HS-27A (cell line): ENCODE measurements around the gene DLX1.
"Not testable (repeated sequence)": the region's sequence is repeated elsewhere in the genome, so short reads cannot be mapped to it uniquely, and the experiment has no call there.

Source experiments
- DNase-seq: peaks from one replicate; pipeline ENCODE4 v3.0.0-alpha.2; 2012; ENCODE audit warnings: low read depth, missing footprints

DLX1 gene

DNA sequence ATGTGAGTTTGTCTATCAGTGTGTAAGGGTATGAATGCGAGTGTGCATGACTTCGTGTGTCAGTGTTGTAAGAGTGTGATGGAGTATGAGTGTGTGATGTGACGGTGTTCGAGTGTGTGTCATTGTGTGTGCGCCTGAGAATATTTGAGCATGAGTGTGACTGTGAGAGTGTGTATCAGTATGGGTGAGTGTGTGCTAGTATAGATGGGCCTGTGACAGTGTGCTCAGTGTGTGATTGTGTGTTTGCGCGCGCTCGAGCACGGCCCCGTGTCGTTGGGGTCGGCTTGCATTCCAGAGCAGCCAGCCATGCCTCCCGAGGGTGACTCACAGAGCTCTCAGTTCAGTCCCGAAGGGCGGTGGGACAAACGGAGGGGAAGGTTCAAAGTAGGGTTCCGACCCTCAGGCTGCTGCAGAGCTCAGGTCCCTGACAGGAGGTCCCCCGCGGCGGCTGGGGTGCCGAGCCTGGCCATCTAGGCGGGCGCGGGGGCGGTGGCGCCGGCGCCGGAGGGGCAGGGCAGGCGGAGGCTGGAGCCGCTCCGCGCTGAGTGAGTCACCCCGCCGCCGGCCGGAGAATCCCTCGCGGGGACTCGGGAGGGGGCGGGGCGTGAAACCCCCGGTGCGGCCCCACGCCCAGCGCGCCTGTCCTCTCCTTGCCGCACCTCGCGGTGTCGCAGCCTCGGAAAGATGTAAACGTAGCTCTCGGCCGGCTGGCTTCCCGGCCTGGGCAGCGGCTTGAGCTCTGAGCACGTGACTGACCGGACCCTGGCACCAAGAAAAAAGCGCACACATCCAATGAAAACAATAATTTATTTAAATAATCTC, 13.6 kb downstream of the DLX1 start:
- no peak for DNase-seq

DNA sequence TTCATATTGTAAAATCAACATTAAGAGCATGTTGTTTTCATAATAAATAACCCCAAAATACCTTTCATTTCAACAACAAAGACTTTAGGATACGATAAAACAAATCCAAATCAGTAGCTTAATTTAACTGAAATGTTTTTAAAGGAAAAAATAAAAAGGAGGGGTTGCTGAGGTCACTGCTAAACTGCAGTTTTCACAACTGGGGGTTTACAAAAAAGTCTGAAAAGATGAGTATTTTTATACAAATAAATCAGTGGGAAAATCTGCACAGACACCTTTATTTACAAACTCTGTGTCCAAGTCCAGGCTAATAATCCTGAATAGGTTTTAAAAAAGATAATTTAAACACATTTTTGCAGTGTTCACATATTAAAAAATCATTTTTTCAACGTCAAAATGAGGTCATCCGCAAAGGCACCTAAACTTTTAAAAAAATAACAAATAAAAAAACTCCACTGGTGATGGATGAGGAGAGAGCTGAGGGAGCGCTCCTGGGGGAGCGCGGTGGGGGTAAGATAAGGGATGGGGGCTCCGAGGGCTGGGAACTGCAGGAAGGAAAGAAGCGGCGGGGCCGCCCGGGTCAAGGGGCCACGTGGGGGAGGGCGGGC, 14.3 kb downstream of the DLX1 start:
- DNase-seq: no peak

DNA sequence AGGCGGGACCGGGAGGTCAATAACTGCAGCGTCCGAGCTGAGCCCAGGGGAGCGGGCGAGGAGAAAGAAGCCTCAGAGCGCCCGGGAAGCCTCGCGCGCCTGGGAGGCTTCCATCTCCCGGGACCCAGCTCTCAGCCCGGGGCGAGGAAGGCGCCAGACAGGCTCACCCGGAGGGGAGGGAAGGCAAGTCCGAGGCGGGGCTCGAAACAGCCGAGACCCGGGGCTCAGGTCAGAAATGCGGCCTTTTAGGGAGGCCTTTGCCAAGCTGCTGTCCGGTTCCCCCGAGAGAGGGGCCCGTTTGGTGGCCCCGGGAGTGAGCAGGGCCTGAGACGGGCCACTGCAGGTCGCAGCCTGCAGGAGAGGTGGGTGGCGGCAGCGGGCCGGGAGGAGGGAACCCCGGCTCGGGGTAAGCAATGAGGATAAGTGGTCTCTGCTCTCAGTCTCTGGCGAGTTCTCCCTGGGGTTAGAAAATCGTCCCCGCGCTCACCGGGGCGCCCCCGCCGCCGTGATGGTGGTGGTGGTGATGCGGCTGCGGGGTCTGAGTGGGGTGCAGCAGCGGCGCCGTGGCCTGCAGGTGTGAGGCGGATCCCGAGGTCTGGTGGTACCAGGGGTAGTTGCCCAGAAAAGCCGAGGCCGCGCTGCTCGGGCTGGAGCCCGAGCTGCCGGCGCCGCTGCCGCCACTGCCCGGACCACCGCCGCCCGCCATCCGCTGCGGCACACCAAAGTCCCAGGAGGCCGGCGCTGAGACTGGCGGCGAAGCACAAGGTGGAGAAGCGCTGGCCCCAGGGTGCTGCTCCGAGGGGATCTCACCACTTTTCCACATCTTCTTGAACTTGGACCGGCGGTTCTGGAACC, 15.0 kb downstream of the DLX1 start:
- DNase-seq: no peak

DNA sequence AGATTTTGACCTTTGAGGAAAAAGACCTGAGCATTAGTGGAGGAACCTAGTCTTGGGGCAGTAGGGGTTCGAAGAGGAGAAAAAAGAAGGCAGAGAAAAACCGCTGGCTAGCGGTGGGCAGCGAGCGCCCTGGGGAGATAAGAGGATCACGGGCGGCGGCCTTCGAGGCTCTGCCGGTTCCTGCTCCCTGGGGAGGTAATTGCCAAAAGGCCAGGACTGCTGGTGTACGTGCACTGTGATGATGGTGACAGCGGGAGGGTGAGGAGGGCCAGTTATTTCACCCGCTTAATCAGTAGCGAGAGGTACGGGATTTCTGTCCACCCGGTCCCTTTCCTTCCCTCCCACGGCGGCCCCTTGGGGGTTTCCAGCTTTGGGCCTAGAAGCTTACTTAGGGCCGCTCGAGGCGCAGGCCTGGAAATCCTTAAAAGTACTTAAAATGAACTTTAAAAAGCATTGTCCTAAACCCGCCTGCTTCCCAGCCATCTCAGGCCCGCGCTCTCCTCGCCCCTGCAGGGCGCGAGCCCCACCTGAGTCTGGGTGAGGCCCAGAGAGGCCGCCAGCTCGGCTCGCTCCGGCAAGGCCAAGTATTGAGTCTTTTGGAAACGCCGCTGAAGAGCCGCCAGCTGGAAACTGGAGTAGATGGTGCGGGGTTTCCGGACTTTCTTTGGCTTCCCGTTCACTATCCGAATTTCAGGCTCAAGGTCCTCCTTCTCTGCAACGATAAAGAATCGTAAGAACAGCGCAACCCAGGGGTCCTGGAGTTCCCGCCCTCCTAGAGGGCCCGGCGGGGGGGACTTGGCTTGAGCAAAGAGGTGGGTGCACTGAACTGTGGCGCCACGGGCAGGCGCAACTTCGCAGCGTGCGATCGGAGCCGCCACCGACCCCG, 15.9 kb downstream of the DLX1 start:
- no peak for DNase-seq

DNA sequence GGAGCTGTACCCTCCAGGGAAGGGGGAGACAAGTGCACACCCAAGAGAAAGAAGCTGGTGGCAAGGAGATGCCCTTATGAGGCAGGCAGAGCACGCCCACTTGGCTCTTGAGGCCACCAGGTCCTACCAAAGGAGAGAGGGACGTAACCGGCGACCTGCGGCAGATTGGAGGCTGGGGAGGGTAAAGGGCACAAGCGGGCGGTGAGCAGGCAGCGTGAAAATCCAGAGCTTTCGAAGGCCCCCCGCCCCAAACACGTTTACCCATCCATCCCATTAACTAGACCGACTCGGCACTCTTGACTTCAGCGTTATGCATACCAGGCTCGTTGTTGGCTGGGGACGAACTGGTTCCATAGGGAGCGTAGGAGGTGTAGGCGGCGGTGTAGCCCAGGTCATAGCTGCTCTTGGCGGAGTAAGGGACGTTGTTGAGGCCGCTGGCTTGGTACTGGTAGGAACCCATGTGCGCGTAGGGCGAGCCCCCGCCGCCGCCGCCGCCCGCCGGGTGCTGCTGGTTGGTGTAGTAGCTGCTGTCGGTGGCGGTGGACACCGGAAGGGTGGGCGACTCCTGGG, 16.6 kb downstream of the DLX1 start:
- no peak for DNase-seq

DNA sequence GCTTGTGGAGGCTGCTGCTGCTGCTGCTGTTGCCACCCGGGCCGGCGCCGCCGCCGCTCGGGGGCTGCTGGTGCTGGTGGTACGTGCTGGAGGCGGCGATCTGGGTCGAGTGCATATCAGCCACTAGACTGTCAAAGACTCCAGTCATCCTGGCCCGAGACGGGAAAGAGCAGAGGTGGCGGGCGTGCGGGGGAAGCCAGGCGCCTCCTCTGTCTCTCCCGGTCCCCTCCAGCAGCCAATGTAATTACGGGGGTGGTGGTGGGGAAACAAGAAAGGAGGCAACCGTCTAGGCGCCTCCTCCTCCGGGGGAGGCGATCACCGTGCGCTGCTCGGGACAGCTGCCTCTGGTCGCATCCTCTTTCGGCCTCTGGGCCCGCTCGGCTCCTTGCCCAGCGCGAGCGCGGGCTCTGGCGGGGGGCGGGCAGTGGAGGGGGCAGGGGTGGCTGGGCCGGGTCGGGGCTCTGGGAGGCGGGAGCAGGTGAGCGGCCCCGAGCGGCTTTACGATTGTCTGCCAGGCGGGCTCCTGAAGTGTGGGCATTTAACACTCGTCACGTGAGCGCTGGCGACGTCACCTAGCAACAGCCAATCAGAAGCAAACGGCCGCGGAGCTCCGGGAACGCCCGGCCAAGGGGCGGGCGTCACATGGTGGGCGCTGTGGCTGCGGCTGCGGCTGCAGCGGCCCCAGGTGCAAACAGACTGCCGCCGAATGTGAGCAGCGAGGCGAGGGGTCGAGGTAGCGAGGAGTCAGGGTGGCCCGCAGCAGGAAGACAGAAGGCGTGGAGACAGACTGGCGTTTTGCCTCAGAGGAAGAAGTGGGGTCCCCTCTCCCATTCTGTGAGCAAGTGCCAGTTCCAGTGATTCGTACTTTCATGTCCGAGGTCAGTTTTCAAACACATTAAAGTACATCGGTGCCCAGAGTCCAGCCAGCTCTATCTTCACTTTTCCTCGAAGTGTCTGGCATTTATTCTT, 17.4 kb downstream of the DLX1 start, which contains the start of gene DLX2:
Gene DLX2 (minus strand): TSS at position 510 of the 969 bp plus-strand sequence. CDS start 362 bp downstream, at position 148.
- no peak for DNase-seq

DNA sequence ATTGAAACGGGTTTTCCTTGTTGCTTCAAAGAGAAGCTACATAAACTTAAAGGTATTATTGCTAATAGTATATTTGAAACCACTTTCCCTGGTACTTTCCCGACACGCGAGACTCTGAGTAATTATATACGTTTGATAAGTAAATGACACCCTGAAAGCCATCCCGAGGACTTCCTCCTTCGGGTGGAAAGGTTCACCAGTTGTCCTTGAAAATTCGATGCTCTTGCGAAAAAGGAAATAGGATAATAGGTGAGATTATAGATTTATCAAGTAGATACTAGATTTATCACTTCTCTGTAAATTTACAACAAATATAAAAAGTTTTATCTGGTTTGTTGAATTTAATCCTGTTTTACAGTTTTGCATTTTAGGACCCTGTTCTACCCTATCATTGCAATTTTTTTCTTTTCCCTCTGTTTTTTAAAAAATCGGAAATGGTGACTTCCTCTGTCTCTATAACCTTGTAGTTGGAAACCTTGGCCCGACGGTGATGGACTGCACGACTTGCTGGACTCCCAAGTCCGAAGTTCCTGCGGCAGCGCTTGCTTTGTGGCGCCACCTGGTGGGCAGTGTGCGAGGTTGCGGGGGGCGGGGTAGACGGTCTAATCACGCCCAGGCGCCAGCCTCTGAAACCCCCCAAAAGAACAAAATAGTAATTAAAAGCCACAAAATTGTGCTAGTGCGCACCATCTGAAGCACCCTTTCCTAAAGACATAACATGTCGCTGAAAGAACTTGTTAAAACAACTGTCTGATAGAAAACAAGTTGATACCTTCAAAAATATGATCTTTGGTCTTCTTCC, 18.4 kb downstream of the DLX1 start:
- no peak for DNase-seq

DNA sequence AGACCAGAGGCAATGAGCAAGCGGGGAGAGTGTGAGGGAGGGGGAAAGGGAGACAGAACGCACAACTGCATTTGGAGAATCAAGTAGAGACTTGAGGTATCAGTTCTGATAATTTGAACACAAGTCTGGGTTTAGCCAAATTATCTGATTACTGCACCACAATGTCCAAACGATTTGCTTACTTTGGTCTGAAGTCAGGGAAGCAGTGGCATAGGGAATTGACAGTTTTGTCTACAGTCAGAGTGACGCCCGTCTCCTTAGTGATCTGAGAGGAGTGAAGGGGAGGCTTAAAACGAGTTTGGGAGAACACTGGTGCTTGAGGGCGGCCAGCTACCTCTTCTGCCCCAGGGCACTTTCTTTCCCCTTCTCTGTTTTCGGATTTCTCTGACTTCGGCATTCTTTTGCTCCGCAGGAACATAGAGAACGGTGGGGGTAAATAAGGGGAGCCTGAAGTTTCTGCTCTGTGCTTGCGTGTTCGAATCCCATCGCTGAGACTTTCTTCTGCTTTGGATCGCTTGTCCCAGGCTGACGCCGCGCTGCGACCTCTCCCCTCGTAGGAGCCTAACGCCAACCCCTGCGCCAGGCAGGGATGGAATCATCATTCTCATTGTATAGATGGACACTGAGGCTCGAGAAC, 20.3 kb downstream of the DLX1 start:
- no peak for DNase-seq

DNA sequence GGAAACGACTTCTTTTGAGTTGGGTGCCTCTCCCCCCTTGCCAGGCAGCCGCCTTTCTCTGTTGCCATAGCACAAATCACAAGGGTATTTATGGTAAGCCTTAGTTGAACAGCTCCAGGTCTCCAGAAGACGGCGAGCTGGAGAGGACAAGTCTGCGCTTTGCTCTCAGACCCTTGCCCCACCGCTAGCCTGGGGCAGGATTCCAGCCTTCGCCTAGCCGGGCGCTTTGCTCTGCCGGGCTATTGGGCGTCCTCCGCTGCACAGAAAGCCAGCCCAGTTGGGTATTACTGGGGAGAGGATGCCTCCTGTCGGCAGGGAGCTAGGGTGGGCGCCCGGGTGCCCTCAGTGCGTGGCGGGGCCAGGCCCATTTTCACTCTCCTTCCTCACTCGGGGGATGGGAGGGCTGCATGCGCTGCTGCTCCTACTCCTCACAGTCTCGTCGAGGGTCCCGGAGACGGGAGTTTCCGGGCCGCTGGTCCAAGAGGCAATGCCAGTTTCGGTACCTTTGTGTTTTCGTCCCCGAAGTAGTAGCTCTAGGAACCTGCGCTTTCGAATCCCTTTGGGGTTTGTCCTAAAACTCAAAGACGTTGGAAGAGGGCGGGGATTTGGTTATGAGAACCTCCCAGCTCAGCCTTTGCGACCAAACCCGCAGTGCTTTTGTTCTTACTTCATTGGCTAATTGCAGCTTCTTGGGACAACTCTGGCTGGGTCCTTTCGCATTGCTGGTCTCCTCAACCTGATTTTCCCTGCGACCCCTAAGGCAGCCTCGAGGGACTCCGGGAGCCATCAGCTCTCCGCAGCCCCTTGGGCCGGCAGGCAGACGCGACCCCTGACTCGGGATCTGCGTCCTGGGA, 21.0 kb downstream of the DLX1 start:
- no peak for DNase-seq

DNA sequence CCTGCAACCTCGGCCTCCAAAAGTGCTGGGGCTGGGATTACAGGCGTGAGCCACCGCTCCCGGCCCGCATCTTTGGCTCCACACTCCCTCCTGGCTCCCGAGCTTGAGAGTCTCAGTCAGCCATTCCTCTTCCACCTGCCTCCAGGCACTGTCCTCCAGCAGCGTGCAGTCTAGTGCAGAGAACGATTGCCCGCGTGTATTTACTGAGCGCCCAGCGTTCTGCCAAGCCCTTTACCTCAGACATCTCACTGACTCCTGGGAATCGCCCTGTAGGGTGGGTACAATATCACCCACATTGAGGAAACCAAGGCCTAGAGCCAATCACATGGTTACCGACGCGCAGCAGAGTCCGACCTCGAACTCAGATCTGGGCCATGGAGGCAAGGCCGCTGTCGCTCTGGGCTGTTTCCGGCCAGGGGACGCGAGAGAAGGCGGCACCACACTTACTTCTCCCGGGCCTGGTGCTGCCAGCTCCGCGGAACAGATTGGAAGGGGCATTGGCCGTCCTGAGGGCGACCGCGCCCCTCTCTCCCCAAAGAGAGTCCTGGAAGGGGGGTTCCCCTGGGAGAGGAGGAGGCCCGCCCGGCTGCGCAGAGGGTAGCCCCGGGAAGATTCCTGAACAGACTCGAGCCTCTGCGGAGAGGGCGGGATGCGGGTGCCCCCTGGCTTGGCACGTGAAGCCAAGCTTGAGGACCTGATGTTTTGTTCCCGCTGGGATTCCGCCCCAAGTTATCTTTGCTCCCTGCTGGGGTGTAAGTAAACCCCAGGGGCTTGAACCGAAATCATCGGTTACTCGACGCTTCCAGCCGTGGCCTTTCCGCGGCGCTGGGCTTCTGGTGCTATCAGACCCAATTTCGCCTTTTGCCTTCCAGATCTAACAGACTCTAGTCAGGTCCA, 22.6 kb downstream of the DLX1 start:
- DNase-seq: no peak

DNA sequence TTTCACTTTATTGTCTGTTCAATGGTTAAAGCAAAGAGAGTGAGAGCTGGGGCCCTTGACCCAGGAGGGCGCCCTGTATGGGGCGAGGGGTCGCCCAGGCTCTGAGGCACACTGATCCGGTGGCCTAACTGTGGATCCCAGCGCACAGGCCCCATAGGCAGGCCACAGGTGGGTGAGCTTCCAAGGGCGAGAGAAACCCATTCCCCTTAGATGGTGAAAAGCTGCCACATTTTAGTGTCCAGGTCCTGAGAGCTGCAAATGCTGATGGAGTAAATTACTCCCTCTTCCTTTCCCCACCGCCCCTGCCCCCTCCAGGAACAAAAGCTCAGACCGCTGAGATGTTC, 23.3 kb downstream of the DLX1 start:
- no peak for DNase-seq

DNA sequence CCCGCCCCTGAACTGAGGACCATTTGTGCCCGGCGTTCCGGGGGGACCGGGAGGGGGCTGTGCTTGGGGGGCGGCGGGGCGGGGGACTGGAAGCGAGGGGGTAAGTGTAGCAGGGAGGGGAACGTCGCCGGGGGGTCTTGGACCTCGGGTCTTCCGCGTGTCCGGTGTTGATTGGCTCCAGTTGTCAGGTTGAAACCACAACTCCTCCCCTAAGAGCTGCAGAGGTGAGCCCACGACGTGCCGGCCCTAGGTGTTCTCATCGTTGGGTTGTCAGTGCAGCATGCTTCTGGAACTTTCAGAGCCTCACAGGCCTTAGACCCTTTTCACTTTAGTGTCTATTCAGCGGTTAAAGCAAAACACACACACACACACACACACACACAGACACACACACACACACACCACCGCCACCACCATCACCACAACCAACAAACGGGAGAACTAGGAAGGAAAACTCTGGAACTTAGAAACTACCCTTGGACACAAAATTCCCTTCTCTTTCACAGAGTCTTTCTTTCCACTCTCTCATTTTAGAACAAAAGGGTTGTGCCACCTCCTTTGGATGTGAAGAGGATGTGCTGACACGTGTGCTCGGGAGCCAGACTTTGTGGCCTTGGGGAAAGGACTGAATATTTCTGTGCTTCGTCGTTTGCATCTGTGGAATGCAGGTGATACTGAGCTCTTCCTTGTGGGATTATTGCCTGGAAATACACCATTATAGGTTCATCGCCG, 24.1 kb downstream of the DLX1 start:
- no peak for DNase-seq

DNA sequence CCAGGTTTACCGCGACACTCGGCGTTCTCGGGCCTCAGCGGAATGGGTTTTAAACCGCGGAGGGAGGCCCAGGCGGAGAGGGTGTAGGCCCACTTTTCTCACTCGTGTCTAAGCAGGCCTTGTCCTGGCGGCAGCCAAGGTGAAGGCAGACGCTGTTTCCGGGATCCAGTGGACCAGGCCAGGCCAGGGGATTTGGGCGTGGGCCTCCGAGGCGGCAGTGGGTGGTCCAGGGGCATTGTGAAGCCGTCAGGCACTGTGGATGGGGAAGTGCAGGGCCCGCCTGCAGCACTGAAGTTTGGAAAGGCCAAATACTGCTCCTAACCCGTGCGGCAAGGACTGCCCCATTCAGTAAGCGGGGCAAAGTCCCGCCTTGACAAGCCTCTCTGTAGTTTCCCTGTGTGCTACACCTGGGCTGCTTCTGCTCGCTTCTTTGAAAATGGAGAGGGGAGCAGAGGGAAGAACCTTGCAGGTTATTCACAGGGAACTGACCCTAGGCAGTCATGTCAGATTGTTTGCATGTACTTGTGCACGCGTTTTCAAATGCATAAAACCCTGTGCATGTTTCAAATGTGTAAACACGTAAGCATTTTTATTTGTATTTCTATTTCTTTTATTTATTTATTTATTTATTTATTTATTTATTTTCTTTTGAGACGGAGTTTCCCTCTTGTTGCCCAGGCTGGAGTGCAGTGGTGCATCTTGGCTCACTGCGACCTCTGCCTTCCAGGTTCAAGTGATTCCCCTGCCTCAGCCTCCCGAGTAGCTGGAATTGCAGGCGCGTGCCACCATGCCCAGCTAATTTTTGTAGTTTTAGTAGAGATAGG, 24.9 kb downstream of the DLX1 start:
- no peak for DNase-seq

DNA sequence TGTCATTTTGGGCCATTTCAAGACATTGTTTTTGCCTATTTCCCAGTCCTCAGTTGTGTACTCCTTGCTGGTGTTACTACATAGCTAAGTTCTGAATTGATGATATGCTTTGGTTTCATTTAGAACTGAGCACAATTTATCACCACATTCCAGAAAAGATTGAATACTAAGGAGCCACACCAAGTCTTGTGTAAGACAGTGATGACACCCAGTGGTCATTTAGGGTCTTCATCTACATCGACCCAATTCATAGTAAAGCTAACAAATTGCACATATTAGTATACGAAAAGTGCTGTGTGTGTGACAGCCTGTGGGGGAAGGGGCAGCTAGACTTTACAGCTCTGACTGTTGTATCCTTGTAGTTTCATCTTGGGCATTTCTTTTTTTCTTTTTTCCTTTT, 28.3 kb downstream of the DLX1 start:
- no peak for DNase-seq

DNA sequence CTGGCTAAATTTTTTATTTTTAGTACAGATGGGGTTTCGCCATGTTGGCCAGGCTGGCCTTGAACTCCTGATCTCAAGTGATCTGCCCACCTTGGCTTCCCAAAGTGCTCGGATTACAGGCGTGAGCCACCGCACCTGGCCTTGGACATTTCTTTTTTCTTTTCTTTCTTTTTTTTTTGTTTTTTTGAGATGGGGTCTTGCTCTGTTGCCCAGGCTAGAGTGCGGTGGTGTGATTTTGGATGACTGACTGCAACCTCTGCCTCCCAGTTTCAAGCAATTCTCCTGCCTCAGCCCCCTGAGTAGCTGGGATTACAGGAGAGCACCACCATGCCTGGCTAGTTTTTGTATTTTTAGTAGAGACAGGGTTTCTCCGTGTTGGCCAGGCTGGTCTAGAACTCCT, 28.9 kb downstream of the DLX1 start:
- not testable (repeated sequence) for DNase-seq
